H1 (cell line): ENCODE data around the gene MARK1. TPM values are rescaled to one million over a fixed set of nuclear protein-coding genes. Genes with fewer than 3 reads are reported as not detected.

Source experiments
- CTCF ChIA-PET: fragments of 300-600 bp; sonication (Branson Sonifier 250); formaldehyde crosslinking; loops from one replicate; lab custom pipeline; 2021; ENCODE audit not compliant: partially characterized antibody; lab: Charles Lee
- POLR2A ChIA-PET: fragments of 300-600 bp; sonication (Branson Sonifier 250); formaldehyde crosslinking; loops from one replicate; lab custom pipeline; 2021; ENCODE audit warnings: inconsistent platforms; ENCODE audit not compliant: partially characterized antibody; lab: Charles Lee
- DNase-seq, 2 experiments: peaks; one replicate each; pipeline versions ENCODE4 v3.0.0 to v3.0.0-alpha.2; 2010 to 2022; ENCODE audit warnings: low spot score in 2 of 2, low read depth in 1 of 2, mixed read lengths in 1 of 2
- FAIRE-seq: peaks from 2 replicates; lab custom pipeline; 2011; peaks lifted over from hg19 to GRCh38; lab: Jason Lieb, UNC
- H2AFZ ChIP-seq: 2 replicates; pipeline ENCODE4 v1.8.1; 2012; ENCODE audit warnings: low read length, inconsistent platforms
- H2AK5ac ChIP-seq: 2 replicates; pipeline ENCODE4 v1.6.1; 2013; ENCODE audit warnings: low read depth, low read length
- H2BK120ac ChIP-seq: replicated peaks from 2 replicates; pipeline ENCODE3; 2013; ENCODE audit warnings: low read depth, low read length, inconsistent platforms
- H2BK12ac ChIP-seq: 2 replicates; pipeline ENCODE4 v1.6.1; 2013; ENCODE audit warnings: low read depth, low read length
- H2BK15ac ChIP-seq: 2 replicates; pipeline ENCODE4 v1.6.1; 2013; ENCODE audit warnings: low read length
- H2BK20ac ChIP-seq: 2 replicates; pipeline ENCODE4 v1.6.1; 2013; ENCODE audit warnings: low read length
- H2BK5ac ChIP-seq: 2 replicates; pipeline ENCODE4 v1.6.1; 2013; ENCODE audit warnings: low read depth, low read length
- H3K14ac ChIP-seq: 2 replicates; pipeline ENCODE4 v1.6.1; 2013; ENCODE audit warnings: inconsistent platforms; ENCODE audit not compliant: insufficient read length
- H3K18ac ChIP-seq: 2 replicates; pipeline ENCODE4 v1.6.1; 2013; ENCODE audit warnings: low read length; ENCODE audit errors: extremely low read depth
- H3K23ac ChIP-seq: 2 replicates; pipeline ENCODE4 v1.6.1; 2013; ENCODE audit warnings: inconsistent platforms; ENCODE audit not compliant: insufficient read length
- H3K23me2 ChIP-seq: 2 replicates; pipeline ENCODE4 v1.6.1; 2013; ENCODE audit warnings: low read depth, low read length
- H3K27ac ChIP-seq: 2 replicates; pipeline ENCODE4 v1.6.1; 2011; ENCODE audit warnings: low read depth, low read length, inconsistent platforms
- H3K27me3 ChIP-seq, 4 experiments: replicated peaks in 1 of 4; 1 replicate in 1 of 4; 2 replicates in 3 of 4; pipeline versions ENCODE4 v1.6.1 to v1.8.1; 2011 to 2013; ENCODE audit warnings: low read length in 3 of 4, mild to moderate bottlenecking in 3 of 4, inconsistent platforms in 2 of 4, mixed read lengths in 2 of 4, moderate library complexity in 1 of 4; ENCODE audit not compliant: control insufficient read depth in 3 of 4, insufficient read depth in 3 of 4; ENCODE audit errors: extremely low read depth in 1 of 4
- H3K36me3 ChIP-seq, 4 experiments: 2 replicates each; pipeline versions ENCODE4 v1.6.1 to v1.8.1; 2011 to 2013; ENCODE audit warnings: mild to moderate bottlenecking in 4 of 4, low read length in 3 of 4, moderate library complexity in 2 of 4, control low read depth in 1 of 4, inconsistent platforms in 1 of 4; ENCODE audit not compliant: insufficient read depth in 4 of 4, control insufficient read depth in 2 of 4
- H3K4ac ChIP-seq: replicated peaks from 2 replicates; pipeline ENCODE3; 2013; ENCODE audit warnings: low read length, low read depth, mixed read lengths, inconsistent platforms; ENCODE audit not compliant: insufficient read length
- H3K4me1 ChIP-seq, 4 experiments: replicated peaks in 1 of 4; 1 replicate in 1 of 4; 2 replicates in 3 of 4; pipeline versions ENCODE4 v1.6.1 to v1.8.1; 2011 to 2013; ENCODE audit warnings: low read length in 3 of 4, inconsistent platforms in 2 of 4, mixed read lengths in 1 of 4; ENCODE audit not compliant: insufficient read depth in 4 of 4, control insufficient read depth in 3 of 4
- H3K4me2 ChIP-seq, 2 experiments: 2 replicates each; pipeline versions ENCODE4 v1.6.1 to v1.8.1; 2011 to 2013; ENCODE audit warnings: low read depth in 2 of 2, low read length in 2 of 2, control low read depth in 1 of 2, inconsistent platforms in 1 of 2, mild to moderate bottlenecking in 1 of 2; ENCODE audit not compliant: insufficient read depth in 1 of 2
- H3K4me3 ChIP-seq, 4 experiments: fragments of 200-600, 300-600 bp in 1 of 4; sonication (generic), shearing (Covaris generic), sonication (Bioruptor Twin) in 1 of 4; 2 replicates each; pipeline versions ENCODE4 v1.5.1 to v1.8.1; 2011 to 2016; ENCODE audit warnings: low read length in 4 of 4, low read depth in 3 of 4, control low read depth in 2 of 4, inconsistent platforms in 2 of 4, mild to moderate bottlenecking in 2 of 4, mixed read lengths in 1 of 4, moderate library complexity in 1 of 4; ENCODE audit not compliant: insufficient read depth in 2 of 4; ENCODE audit errors: extremely low read depth in 1 of 4
- H3K56ac ChIP-seq: replicated peaks from 2 replicates; pipeline ENCODE3; 2013; ENCODE audit warnings: low read depth, mild to moderate bottlenecking, mixed read lengths, low read length, inconsistent platforms; ENCODE audit not compliant: insufficient read length
- H3K79me1 ChIP-seq: 2 replicates; pipeline ENCODE4 v1.6.1; 2013; ENCODE audit warnings: low read depth, low read length, control low read depth
- H3K79me2 ChIP-seq, 2 experiments: 2 replicates each; pipeline versions ENCODE4 v1.6.1 to v1.8.1; 2012 to 2013; ENCODE audit warnings: low read length in 2 of 2, mild to moderate bottlenecking in 2 of 2, inconsistent platforms in 1 of 2; ENCODE audit not compliant: insufficient read depth in 2 of 2, control insufficient read depth in 1 of 2
- H3K9ac ChIP-seq, 4 experiments: replicated peaks in 1 of 4; 1 replicate in 1 of 4; 2 replicates in 3 of 4; pipeline versions ENCODE4 v1.6.1 to v1.8.1; 2011 to 2013; ENCODE audit warnings: low read depth in 3 of 4, low read length in 3 of 4, control low read depth in 2 of 4, mild to moderate bottlenecking in 2 of 4, moderate library complexity in 2 of 4, inconsistent platforms in 1 of 4; ENCODE audit errors: extremely low read depth in 1 of 4
- H3K9me3 ChIP-seq, 2 experiments: 2 replicates each; pipeline versions ENCODE4 v1.6.1 to v1.8.1; 2012 to 2013; ENCODE audit warnings: mild to moderate bottlenecking in 2 of 2, moderate library complexity in 2 of 2, control low read depth in 1 of 2, inconsistent platforms in 1 of 2, low read depth in 1 of 2, low read length in 1 of 2, mixed read lengths in 1 of 2; ENCODE audit not compliant: insufficient read depth in 2 of 2
- H4K20me1 ChIP-seq, 2 experiments: replicated peaks in 1 of 2; 2 replicates each; pipeline versions ENCODE3 to v1.8.1; 2011 to 2013; ENCODE audit warnings: inconsistent platforms in 2 of 2, low read length in 2 of 2, mild to moderate bottlenecking in 1 of 2; ENCODE audit not compliant: insufficient read depth in 2 of 2, control insufficient read depth in 1 of 2
- H4K5ac ChIP-seq: 2 replicates; pipeline ENCODE4 v1.6.1; 2013; ENCODE audit warnings: low read length, low read depth, mixed read lengths, inconsistent platforms; ENCODE audit not compliant: insufficient read length
- H4K8ac ChIP-seq: 2 replicates; pipeline ENCODE4 v1.8.0; 2013; ENCODE audit warnings: mild to moderate bottlenecking, moderate library complexity, low read length, inconsistent platforms; ENCODE audit not compliant: insufficient read depth; ENCODE audit errors: extremely low read depth
- H4K91ac ChIP-seq: replicated peaks from 2 replicates; pipeline ENCODE3; 2013; ENCODE audit warnings: low read length, mixed read lengths, inconsistent platforms; ENCODE audit not compliant: insufficient read length
- CBX8 ChIP-seq: fragments of 300-800, 300-1000 bp; sonication (generic); IDR thresholded peaks from 2 replicates; pipeline ENCODE4 v1.7.1; 2016; ENCODE audit warnings: low read depth, low read length, borderline replicate concordance
- CEBPB ChIP-seq: IDR thresholded peaks from 2 replicates; pipeline ENCODE4 v1.6.1; 2012; ENCODE audit warnings: low read depth, low read length
- CHD1 ChIP-seq: IDR thresholded peaks from 2 replicates; pipeline ENCODE4 v1.6.1; 2012; ENCODE audit warnings: low read depth, low read length, improper control_type of control experiment
- CTBP2 ChIP-seq: IDR thresholded peaks from 2 replicates; pipeline ENCODE4 v1.7.0; 2011; ENCODE audit warnings: borderline replicate concordance, mild to moderate bottlenecking, moderate library complexity, mixed read lengths, low read length; ENCODE audit not compliant: insufficient read depth, insufficient read length
- EP300 ChIP-seq, 2 experiments: IDR thresholded peaks; 1 replicate in 1 of 2; 2 replicates in 1 of 2; pipeline ENCODE4 v1.6.1; 2011 to 2012; ENCODE audit warnings: low read depth in 2 of 2, low read length in 2 of 2, mild to moderate bottlenecking in 2 of 2, borderline replicate concordance in 1 of 2, inconsistent platforms in 1 of 2, moderate library complexity in 1 of 2
- JUN ChIP-seq: IDR thresholded peaks from 2 replicates; pipeline ENCODE4 v1.6.1; 2011; ENCODE audit warnings: low read depth, mild to moderate bottlenecking, improper control_type of control experiment, low read length
- JUND ChIP-seq: IDR thresholded peaks from 2 replicates; pipeline ENCODE4 v1.6.1; 2011; ENCODE audit warnings: mild to moderate bottlenecking, improper control_type of control experiment, low read length
- PHF8 ChIP-seq: fragments of 200-600 bp; sonication (generic); conservative IDR thresholded peaks from 2 replicates; pipeline ENCODE4 v1.7.1; 2012; ENCODE audit warnings: low read depth, mild to moderate bottlenecking, inconsistent platforms, low read length, moderate library complexity
- POLR2AphosphoS5 ChIP-seq: IDR thresholded peaks from 2 replicates; pipeline ENCODE4 v1.6.1; 2011; ENCODE audit warnings: low read depth, low read length
- POU5F1 ChIP-seq: IDR thresholded peaks from 2 replicates; pipeline ENCODE4 v1.6.1; 2011; ENCODE audit warnings: low read depth, mild to moderate bottlenecking, low read length, moderate library complexity
- RXRA ChIP-seq: IDR thresholded peaks from 2 replicates; pipeline ENCODE4 v1.6.1; 2011; ENCODE audit warnings: low read depth, mild to moderate bottlenecking, low read length, moderate library complexity; ENCODE audit not compliant: insufficient read depth
- TBP ChIP-seq: IDR thresholded peaks from 2 replicates; pipeline ENCODE4 v1.6.1; 2011; ENCODE audit warnings: low read depth, low read length, improper control_type of control experiment
- WGBS, 2 experiments: shearing (Covaris generic) in 1 of 2; methylation state at CpG; one replicate each; pipeline versions ENCODE4 v1.1.6 to v1.1.7; 2013 to 2015; ENCODE audit warnings: low lambda C conversion rate in 2 of 2, mixed read lengths in 2 of 2, inconsistent platforms in 1 of 2, low coverage in 1 of 2, missing lambda C conversion rate in 1 of 2; ENCODE audit not compliant: insufficient replicate concordance in 2 of 2, insufficient coverage in 1 of 2, insufficient read length in 1 of 2; ENCODE audit errors: extremely low coverage in 1 of 2, missing lambda C conversion rate in 1 of 2; 5-methylcytosine and 5-hydroxymethylcytosine counted together
- polyA plus RNA-seq, 7 experiments: library from polyadenylated mRNA; depleted of rRNA in 3 of 7; stranded (reverse) in 5 of 7; unstranded in 2 of 7; fragments of >200 nt in 5 of 7; fragments of 200-250 nt in 2 of 7; gene quantifications; 1 replicate in 5 of 7; 2 replicates in 1 of 7; 4 replicates in 1 of 7; pipeline versions ENCODE4 v1.2.1 to v1.2.3, GENCODE V29; 2011 to 2013; ENCODE audit warnings: missing spikeins in 2 of 7, mixed read lengths in 2 of 7
- total RNA-seq: library from RNA; stranded (reverse); fragmentation: NEBNext Ultra II Directional; extraction: Animal tissue kit (Norgen Biotek cat#: 25700); gene quantifications from 2 replicates; pipeline ENCODE4 v1.2.1, GENCODE V29; 2021

MARK1 gene
- total and polyA plus RNA-seq, 2 of the 8 experiments (the other 6 are each of a cell fraction or from before 2014, with no cell fraction given), result 5.5 to 20.5 TPM

GRCh38 chr1:220682901-220683576 is 155.1 kb downstream of the MARK1 start:
- FAIRE-seq, result no peak
- Histone ChIP-seq H4K91ac (no peak overlapping the region), H2AK5ac (no peak overlapping the region), H3K18ac (no peak overlapping the region), H3K4me3 (no peak overlapping the region), H3K27ac (no peak overlapping the region), H2BK120ac (no peak overlapping the region), H2AFZ (no peak overlapping the region; the same call in 1 of the 2 replicates), H3K23me2 (no peaks in the 10 kb centered on the region), H2BK5ac (no peak overlapping the region), H4K8ac (no peak overlapping the region), H3K4me1 (no peaks in the 10 kb centered on the region), H2BK12ac (no peak overlapping the region), H3K9ac (no peak overlapping the region), H3K4ac (no peak overlapping the region), H3K36me3 (no peaks in the 10 kb centered on the region), H3K9me3 (no peaks in the 10 kb centered on the region), H4K20me1 (no peaks in the 10 kb centered on the region), H2BK20ac (no peak overlapping the region), H4K5ac (no peak overlapping the region), H3K79me1 (no peaks in the 10 kb centered on the region), H3K79me2 (no peaks in the 10 kb centered on the region), H3K14ac (no peak overlapping the region), H3K27me3 (no peaks in the 10 kb centered on the region), H3K23ac (no peak overlapping the region), H3K56ac (no peak overlapping the region), H3K4me2 (no peak overlapping the region), H2BK15ac (no peak overlapping the region)
- ChIA-PET POLR2A (interaction anchor here (1.0 kb wide), 1 partner anchor 10 kb away, joined by 3 read pairs; no protein-coding TSS in a partner anchor), CTCF (interaction anchor here (0.8 to 4.7 kb wide), 6 partner anchors 11 to 93 kb away, joined by 3 to 27 read pairs (median 3); no protein-coding TSS in a partner anchor)
- 84% methylated on average over 17 of the region's 17 CpGs; no CpG with 5 or more reads in 1 of the 2 experiments for WGBS, 2 experiments
- no peak for DNase-seq
- no peak for TF ChIP-seq POLR2AphosphoS5
- TF ChIP-seq CTBP2, result no peak
- no peak for TF ChIP-seq CEBPB
- TF ChIP-seq CBX8, result no peak
- no peak for TF ChIP-seq RXRA
- TF ChIP-seq CHD1, result no peak
- TF ChIP-seq POU5F1, result no peak
- TF ChIP-seq PHF8, result no peak
- no peak for TF ChIP-seq JUN
- no peak for TF ChIP-seq TBP
- no peak for TF ChIP-seq EP300 (IDR thresholded peaks at IDR 0.05; ENCODE audit: borderline replicate concordance in 1 of 2, low read depth in 2 of 2, low read length in 2 of 2)
- no peak for TF ChIP-seq JUND
- TF ChIP-seq, all 59 proteins: peak for 0
